ENCODE results near the gene SKI.
"Not testable (repeated sequence)": the region's sequence is repeated elsewhere in the genome, so short reads cannot be mapped to it uniquely, and the experiment has no call there.

The SKI gene

GRCh38 chr1:2259668-2260402, 31.7 kb downstream of the SKI start:
- no peak for DNase-seq (ENCODE audit: low read depth in 2 of 2)

GRCh38 chr1:2260470-2260869, 32.4 kb downstream of the SKI start:
- not testable (repeated sequence) for DNase-seq (ENCODE audit: low read depth in 2 of 2)

DNA sequence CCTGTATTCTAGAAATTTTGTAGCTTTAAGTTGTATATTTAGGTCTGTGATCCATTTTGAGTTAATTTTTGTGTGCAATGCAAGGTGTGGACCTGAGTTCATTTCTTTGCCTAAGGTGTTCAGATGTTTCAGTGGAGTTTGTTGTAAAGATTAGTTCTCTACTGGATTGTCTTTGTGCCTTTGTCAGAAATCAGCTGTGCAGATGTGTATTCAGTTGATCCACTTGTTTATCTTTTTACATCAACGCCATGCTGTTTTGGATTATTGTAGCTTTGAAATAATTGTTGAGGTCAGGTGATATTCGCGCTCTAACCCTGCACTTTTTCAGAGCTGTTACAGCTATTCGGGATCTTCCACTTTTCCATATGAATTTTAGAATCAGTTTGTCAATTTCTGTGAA, 32.8 kb downstream of the SKI start:
- no peak for DNase-seq (ENCODE audit: low read depth in 2 of 2)

DNA sequence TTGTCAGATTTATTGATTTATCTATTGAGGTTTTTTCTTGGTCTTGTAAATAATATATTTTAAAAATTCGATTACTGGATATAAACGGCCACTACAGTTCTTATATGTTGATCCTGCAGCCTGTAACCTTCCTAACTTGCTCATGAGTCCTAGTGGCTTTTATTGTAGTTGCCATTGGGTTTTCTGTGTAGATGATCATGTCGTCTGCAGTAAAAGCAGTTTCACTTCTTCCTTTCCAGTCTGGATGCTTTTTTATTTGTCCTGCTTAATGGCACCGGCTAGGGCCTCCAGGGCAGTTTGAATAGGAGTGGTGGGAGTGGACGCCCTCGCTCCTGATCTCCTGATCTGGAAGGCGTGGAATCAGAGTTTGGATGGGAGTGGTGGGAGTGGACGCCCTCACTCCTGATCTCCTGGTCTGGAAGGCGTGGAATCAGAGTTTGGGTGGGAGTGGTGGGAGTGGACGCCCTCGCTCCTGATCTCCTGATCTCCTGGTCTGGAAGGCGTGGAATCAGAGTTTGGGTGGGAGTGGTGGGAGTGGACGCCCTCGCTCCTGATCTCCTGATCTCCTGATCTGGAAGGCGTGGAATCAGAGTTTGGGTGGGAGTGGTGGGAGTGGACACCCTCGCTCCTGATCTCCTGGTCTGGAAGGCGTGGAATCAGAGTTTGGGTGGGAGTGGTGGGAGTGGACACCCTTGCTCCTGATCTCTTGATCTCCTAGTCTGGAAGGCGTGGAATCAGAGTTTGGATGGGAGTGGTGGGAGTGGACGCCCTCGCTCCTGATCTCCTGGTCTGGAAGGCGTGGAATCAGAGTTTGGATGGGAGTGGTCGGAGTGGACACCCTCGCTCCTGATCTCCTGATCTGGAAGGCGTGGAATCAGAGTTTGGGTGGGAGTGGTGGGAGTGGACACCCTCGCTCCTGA, 33.6 kb downstream of the SKI start:
- DNase-seq (ENCODE audit: low read depth in 2 of 2): not testable (repeated sequence)

- DNase-seq (ENCODE audit: low read depth in 2 of 2): no peak
Measured at GRCh38 chr1:2266301-2266975, 38.3 kb downstream of the SKI start.

- DNase-seq (ENCODE audit: low read depth in 2 of 2): no peak
Measured at GRCh38 chr1:2267051-2267830, 39.1 kb downstream of the SKI start.

DNA sequence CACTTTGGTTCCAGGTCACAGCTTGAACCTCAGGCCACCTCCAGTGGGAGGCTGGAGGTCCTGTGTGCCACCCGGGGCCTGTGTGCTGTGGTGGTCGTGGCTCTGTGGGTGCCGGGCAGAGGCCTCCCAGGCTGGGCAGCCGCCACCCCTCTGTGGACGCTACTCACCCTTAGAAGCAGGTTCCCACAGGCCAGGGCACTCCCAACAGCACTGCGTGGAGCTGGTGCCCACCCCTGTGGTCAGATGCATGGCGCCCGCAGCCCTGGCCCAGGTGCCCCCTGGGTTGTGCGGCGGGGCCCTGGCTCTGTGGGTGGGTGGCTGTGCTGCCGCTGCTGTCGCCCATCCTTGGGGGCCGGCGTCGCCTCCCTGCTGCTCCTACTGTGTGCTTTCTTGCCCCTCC, 39.7 kb downstream of the SKI start:
- no peak for DNase-seq (ENCODE audit: low read depth in 2 of 2)

- DNase-seq (ENCODE audit: low read depth in 2 of 2): no peak
Measured at GRCh38 chr1:2268285-2269056, 40.4 kb downstream of the SKI start.

- no peak for DNase-seq (ENCODE audit: low read depth in 2 of 2)
Measured at GRCh38 chr1:2269193-2269921, 41.2 kb downstream of the SKI start.

DNA sequence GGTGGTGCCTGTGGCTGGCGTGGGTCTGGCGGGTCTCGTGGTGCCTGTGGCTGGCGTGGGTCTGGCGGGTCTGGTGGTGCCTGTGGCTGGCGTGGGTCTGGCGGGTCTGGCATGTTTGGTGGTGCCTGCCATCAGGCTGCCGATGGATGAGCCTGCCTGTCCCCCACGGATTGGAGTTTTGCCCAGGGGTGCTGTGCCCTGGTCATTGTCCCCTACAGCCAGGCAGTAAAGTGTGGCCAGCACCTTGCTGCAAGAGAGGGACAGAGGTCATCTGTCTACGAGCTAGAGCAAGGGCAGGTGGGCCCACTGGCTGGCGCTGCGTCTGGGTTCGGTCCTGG, 41.8 kb downstream of the SKI start:
- DNase-seq (ENCODE audit: low read depth in 2 of 2): no peak

GRCh38 chr1:2270260-2271100, 42.4 kb downstream of the SKI start:
- no peak for DNase-seq (ENCODE audit: low read depth in 2 of 2)

- DNase-seq (ENCODE audit: low read depth in 2 of 2): no peak
Measured at GRCh38 chr1:2271211-2271721, 43.1 kb downstream of the SKI start.

- DNase-seq (ENCODE audit: low read depth in 2 of 2): no peak
Measured at GRCh38 chr1:2271841-2272655, 43.9 kb downstream of the SKI start.

DNA sequence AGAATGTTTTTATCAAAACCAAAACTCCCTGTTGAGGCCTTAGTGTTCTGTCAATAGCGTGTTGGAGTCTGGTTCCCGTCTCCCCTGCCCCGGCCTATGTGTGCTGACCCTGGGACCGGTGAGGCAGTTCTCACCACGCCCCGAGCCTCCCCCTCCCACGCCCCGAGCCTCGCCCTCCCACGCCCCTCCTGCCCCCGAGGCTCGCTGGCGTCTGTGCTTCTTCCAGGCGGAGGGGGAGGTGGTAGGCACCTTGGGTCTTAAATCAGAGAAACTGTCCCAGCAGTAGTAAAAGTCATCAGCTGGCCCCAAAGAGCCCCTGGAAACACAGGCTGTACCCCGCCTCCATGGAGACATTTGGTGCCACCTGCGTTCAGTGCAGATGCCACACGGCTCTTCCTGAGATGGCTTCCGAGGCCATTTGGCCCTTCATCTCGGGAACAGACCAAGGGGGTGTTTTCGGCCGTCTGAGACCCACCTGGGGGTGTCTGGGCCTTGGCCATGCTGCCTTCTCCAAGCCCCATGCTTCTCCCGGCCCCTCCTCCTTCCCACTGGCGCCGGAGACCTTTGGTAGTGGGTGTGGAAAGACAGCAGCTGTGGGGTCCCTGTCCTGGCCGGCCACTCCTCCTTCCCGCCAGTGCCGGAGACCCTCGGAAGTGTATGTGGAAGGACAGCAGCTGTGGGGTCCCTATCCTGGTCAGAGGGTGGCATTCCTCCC, 44.7 kb downstream of the SKI start:
- no peak for DNase-seq (ENCODE audit: low read depth in 2 of 2)

- DNase-seq (ENCODE audit: low read depth in 2 of 2): no peak
Measured at GRCh38 chr1:2273401-2274090, 45.4 kb downstream of the SKI start.

DNA sequence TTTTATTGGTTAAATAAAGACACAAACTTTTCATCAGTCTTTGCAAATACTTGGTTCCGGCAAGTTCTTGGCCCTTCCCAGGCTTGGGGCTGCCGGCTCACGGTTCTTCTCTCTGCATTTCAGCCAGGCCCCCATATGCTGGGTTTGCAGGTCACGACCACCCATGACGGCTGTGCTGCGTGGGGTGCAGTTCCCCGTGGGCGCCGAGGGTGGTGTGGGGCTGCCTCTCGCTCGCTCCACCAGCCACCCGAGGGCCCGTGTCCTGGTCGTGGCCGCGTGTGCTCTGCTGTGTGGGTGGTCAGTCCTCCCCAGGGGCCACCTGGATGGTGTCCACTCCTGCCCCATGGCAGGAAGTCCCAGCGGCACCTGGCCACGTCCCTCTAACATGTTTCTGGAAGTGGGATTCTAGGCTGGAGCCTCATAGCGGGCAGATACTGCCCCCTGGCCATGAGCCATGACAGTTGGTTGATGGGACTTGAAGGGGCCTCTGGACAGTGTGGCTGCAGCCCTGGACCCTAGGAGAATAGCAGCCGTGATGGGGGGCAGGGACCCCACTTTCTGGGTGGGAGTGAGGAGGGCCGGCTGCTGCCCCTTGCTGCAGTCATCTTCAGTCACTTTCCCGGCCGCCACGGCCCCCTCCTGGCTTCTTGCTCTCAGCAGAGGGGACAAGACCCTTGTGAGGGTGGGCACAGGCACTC, 46.3 kb downstream of the SKI start:
- DNase-seq (ENCODE audit: low read depth in 2 of 2): no peak

All from stimulated activated CD8-positive, alpha-beta memory T cell treated with anti-CD3 and anti-CD28 coated beads, Interleukin-15, amount 100 ng/mL, for 4 hours (primary cell).